T-cell (primary cell): ENCODE data around the gene TUBB. TPM values are rescaled to one million over a fixed set of nuclear protein-coding genes. Genes with fewer than 3 reads are reported as not detected.

Experiments
- ATAC-seq, 4 experiments: fragments of 200-7000 bp in 3 of 4; fragments of 150-1000 bp in 1 of 4; cut with Tn5 transposase; replicated peaks in 1 of 4; 1 replicate in 3 of 4; 2 replicates in 1 of 4; pipeline ENCODE4 v1.10.0; 2021; ENCODE audit warnings: moderate library complexity in 3 of 4, mild to moderate bottlenecking in 2 of 4, moderate number of reproducible peaks in 1 of 4
- CTCF ChIA-PET, 2 donors: fragments of 300-600 bp; sonication (Branson Sonifier 250); formaldehyde crosslinking; loops; one replicate each; lab custom pipeline; 2022; ENCODE audit warnings: antibody characterized with exemption in 2 of 2; lab: Charles Lee
- POLR2A ChIA-PET, 2 donors: fragments of 300-600 bp; sonication (Branson Sonifier 250); formaldehyde crosslinking; loops; one replicate each; lab custom pipeline; 2022; ENCODE audit warnings: antibody characterized with exemption in 2 of 2; lab: Charles Lee
- DNase-seq, 35 experiments: peaks; one replicate each; pipeline versions ENCODE4 v3.0.0 to v3.0.0-alpha.2; 2013 to 2023
- H3K27ac ChIP-seq: one replicate; pipeline ENCODE4 v1.5.1; 2013; ENCODE audit warnings: low read length
- H3K27me3 ChIP-seq, 2 experiments: replicated peaks in 1 of 2; 1 replicate in 1 of 2; 2 replicates in 1 of 2; pipeline versions ENCODE4 v1.6.1 to v1.7.0; 2013; ENCODE audit warnings: low read length in 1 of 2, mixed read lengths in 1 of 2; ENCODE audit not compliant: control insufficient read depth in 2 of 2, insufficient read depth in 2 of 2; ENCODE audit errors: extremely low read depth in 1 of 2
- H3K36me3 ChIP-seq, 2 donors: 1 replicate in 1 of 2; 2 replicates in 1 of 2; pipeline versions ENCODE4 v1.6.1 to v1.7.0; 2013; ENCODE audit warnings: low read length in 1 of 2; ENCODE audit not compliant: control insufficient read depth in 2 of 2, insufficient read depth in 1 of 2; ENCODE audit errors: extremely low read depth in 1 of 2
- H3K4me1 ChIP-seq, 2 experiments: 1 replicate in 1 of 2; 2 replicates in 1 of 2; pipeline versions ENCODE4 v1.6.1 to v1.7.0; 2013; ENCODE audit warnings: low read length in 2 of 2, mixed read lengths in 1 of 2; ENCODE audit not compliant: insufficient read depth in 2 of 2, control insufficient read depth in 1 of 2; ENCODE audit errors: extremely low read depth in 1 of 2
- H3K4me3 ChIP-seq, 2 donors: 1 replicate in 1 of 2; 2 replicates in 1 of 2; pipeline versions ENCODE4 v1.5.1 to v1.7.0; 2013; ENCODE audit warnings: mild to moderate bottlenecking in 2 of 2, low read length in 1 of 2, moderate library complexity in 1 of 2; ENCODE audit not compliant: control insufficient read depth in 1 of 2; ENCODE audit errors: extremely low read depth in 1 of 2
- H3K9me3 ChIP-seq: 2 replicates; pipeline ENCODE4 v1.7.0; 2013
- H3K27ac Mint-ChIP-seq, 2 donors: one replicate each; pipeline ENCODE4 v1.8.0; 2020 to 2021; ENCODE audit warnings: mild to moderate bottlenecking in 2 of 2, mixed read lengths in 2 of 2
- H3K27me3 Mint-ChIP-seq, 2 donors: one replicate each; pipeline ENCODE4 v1.8.0; 2021 to 2022; ENCODE audit warnings: mixed read lengths in 2 of 2
- H3K36me3 Mint-ChIP-seq: one replicate; pipeline ENCODE4 v1.8.0; 2021; ENCODE audit warnings: mixed read lengths
- H3K4me1 Mint-ChIP-seq, 3 donors: one replicate each; pipeline ENCODE4 v1.8.0; 2020 to 2022; ENCODE audit warnings: mixed read lengths in 3 of 3, mild to moderate bottlenecking in 1 of 3
- H3K4me3 Mint-ChIP-seq, 3 donors: one replicate each; pipeline ENCODE4 v1.8.0; 2020 to 2022; ENCODE audit warnings: mild to moderate bottlenecking in 3 of 3, mixed read lengths in 3 of 3, moderate library complexity in 3 of 3
- H3K9me3 Mint-ChIP-seq, 3 donors: one replicate each; pipeline ENCODE4 v1.8.0; 2020 to 2022; ENCODE audit warnings: mixed read lengths in 3 of 3
- WGBS: methylation state at CpG from one replicate; pipeline ENCODE4 v1.1.5; 2013; ENCODE audit warnings: missing lambda C conversion rate; ENCODE audit not compliant: insufficient coverage; 5-methylcytosine and 5-hydroxymethylcytosine counted together
- total RNA-seq, 35 experiments: library from RNA in 6 of 35; stranded (reverse) in 6 of 35; fragments of 120-200 nt in 1 of 35; gene quantifications; one replicate each; pipeline versions ENCODE4 v1.2.1 to v1.2.4 and lab custom pipeline; 2013 to 2026

The TUBB gene
- total RNA-seq, 5 donors from 2014 or later (not counting 1 experiment from before 2014, with no cell fraction given), result 108 to 246 (median 202) TPM

- H3K27me3 ChIP-seq, result no peaks in the 10 kb centered on the region
- ATAC-seq, result peak; percentile 16 to 43 (median 21)
- ChIA-PET POLR2A (no interaction called here), CTCF (interaction anchor here (0.6 kb wide), 2 partner anchors 15 to 44 kb away, joined by 3 to 4 read pairs; no protein-coding TSS in a partner anchor)
- Mint-ChIP-seq H3K4me1 (peaks cover 44 to 70% (median 46%) of the 10 kb centered on the region in 3 donors), H3K9me3 (no peaks in the 10 kb centered on the region), H3K27ac (peak overlapping the region; percentile 94 to 98), H3K4me3 (peak overlapping the region; percentile 92 to 97 (median 96)), H3K27me3 (no peaks in the 10 kb centered on the region), H3K36me3 (peaks cover 10% of the 10 kb centered on the region)
- peaks cover 21 to 45% of the 10 kb centered on the region in 2 experiments for H3K4me1 ChIP-seq
- peak overlapping the region; percentile 90 to 92 for H3K4me3 ChIP-seq
- H3K36me3 ChIP-seq, result peaks cover 0 to 4% of the 10 kb centered on the region in 2 donors
- H3K27ac ChIP-seq, result peak overlapping the region; percentile 87
- H3K9me3 ChIP-seq, result no peaks in the 10 kb centered on the region
- 0% methylated on average over 28 of the region's 52 CpGs for WGBS
- DNase-seq, result peak in 34 of 35 experiments; percentile 21 to 75 (median 46)
Measured at GRCh38 chr6:30686908-30687658, 33.1 kb upstream of the TUBB start.

GRCh38 chr6:30687659-30688431, 32.3 kb upstream of the TUBB start:
- Histone ChIP-seq H3K4me3 (peak overlapping the region; percentile 90 to 92), H3K27ac (peak overlapping the region; percentile 87), H3K4me1 (peaks cover 21 to 42% of the 10 kb centered on the region in 2 experiments), H3K36me3 (peaks cover 0 to 4% of the 10 kb centered on the region in 2 donors), H3K9me3 (no peaks in the 10 kb centered on the region), H3K27me3 (no peaks in the 10 kb centered on the region)
- no peak for DNase-seq
- H3K4me1 Mint-ChIP-seq, result peaks cover 41 to 63% (median 46%) of the 10 kb centered on the region in 3 donors
- peaks cover 7% of the 10 kb centered on the region for H3K36me3 Mint-ChIP-seq
- H3K9me3 Mint-ChIP-seq, result no peaks in the 10 kb centered on the region
- no peak for ATAC-seq
- 41% methylated on average over 10 of the region's 22 CpGs for WGBS
- no peaks in the 10 kb centered on the region for H3K27me3 Mint-ChIP-seq
- H3K4me3 Mint-ChIP-seq, result peak overlapping the region; percentile 92 to 97 (median 96)
- CTCF ChIA-PET, result interaction anchor here (0.6 to 1.4 kb wide), 3 partner anchors 9 to 29 kb away, joined by 3 to 8 read pairs (median 4); partner anchors contain the start of gene MDC1 (in 1 of the 2)
- H3K27ac Mint-ChIP-seq, result peak overlapping the region; percentile 94 to 98
- POLR2A ChIA-PET, result interaction anchor here in 1 of 2 donors (0.8 kb wide), 1 partner anchor 29 kb away, joined by 3 read pairs; the partner anchor contains the start of gene MDC1

GRCh38 chr6:30688569-30688968, 31.6 kb upstream of the TUBB start:
- WGBS, result 67% methylated on average over 1 of the region's 9 CpGs
- Histone ChIP-seq H3K36me3 (no peaks in the 10 kb centered on the region), H3K9me3 (no peaks in the 10 kb centered on the region), H3K4me1 (peaks cover 21 to 42% of the 10 kb centered on the region in 2 experiments), H3K4me3 (peak overlapping the region in 1 of 2 donors; percentile 27), H3K27ac (peak overlapping the region; percentile 36), H3K27me3 (no peaks in the 10 kb centered on the region)
- POLR2A ChIA-PET, result interaction anchor here in 1 of 2 donors (0.6 to 0.8 kb wide), 2 partner anchors 29 to 756 kb away, joined by 3 read pairs; partner anchors contain the start of gene MDC1
- H3K4me1 Mint-ChIP-seq, result peaks cover 41 to 61% (median 46%) of the 10 kb centered on the region in 3 donors
- DNase-seq (peak in 1 of 35 experiments; percentile 24), ATAC-seq (no peak)
- H3K4me3 Mint-ChIP-seq, result peak overlapping the region; percentile 92 to 97 (median 96)
- H3K36me3 Mint-ChIP-seq, result peaks cover 4% of the 10 kb centered on the region
- H3K27ac Mint-ChIP-seq, result peak overlapping the region; percentile 94 to 98
- CTCF ChIA-PET, result interaction anchor here (0.7 to 1.4 kb wide), 3 partner anchors 9 to 42 kb away, joined by 3 to 8 read pairs (median 3); partner anchors contain the start of gene MDC1 (in 1 of the 2)
- no peaks in the 10 kb centered on the region for H3K9me3 Mint-ChIP-seq
- H3K27me3 Mint-ChIP-seq, result no peaks in the 10 kb centered on the region

- Histone ChIP-seq H3K36me3 (no peaks in the 10 kb centered on the region), H3K27ac (peak overlapping the region; percentile 49), H3K4me3 (no peak overlapping the region), H3K9me3 (no peaks in the 10 kb centered on the region), H3K27me3 (no peaks in the 10 kb centered on the region), H3K4me1 (peaks cover 21 to 42% of the 10 kb centered on the region in 2 experiments)
- H3K9me3 Mint-ChIP-seq, result no peaks in the 10 kb centered on the region
- ATAC-seq, result no peak
- H3K27me3 Mint-ChIP-seq, result no peaks in the 10 kb centered on the region
- 84% methylated on average over 5 of the region's 11 CpGs for WGBS
- peak in 1 of 35 experiments; percentile 10 for DNase-seq
- peak overlapping the region; percentile 92 to 97 (median 96) for H3K4me3 Mint-ChIP-seq
- H3K36me3 Mint-ChIP-seq, result no peaks in the 10 kb centered on the region
- peak overlapping the region; percentile 94 to 98 for H3K27ac Mint-ChIP-seq
- ChIA-PET CTCF (interaction anchor here in 1 of 2 donors (1.3 to 1.4 kb wide), 2 partner anchors 28 to 41 kb away, joined by 3 to 8 read pairs; partner anchors contain the start of gene MDC1), POLR2A (interaction anchor here in 1 of 2 donors (0.6 kb wide), 1 partner anchor 755 kb away, joined by 3 read pairs; no protein-coding TSS in a partner anchor)
- H3K4me1 Mint-ChIP-seq, result peaks cover 41 to 61% (median 46%) of the 10 kb centered on the region in 3 donors
Measured at GRCh38 chr6:30689022-30689865, 30.9 kb upstream of the TUBB start.

GRCh38 chr6:30689985-30690384, 30.2 kb upstream of the TUBB start:
- Histone ChIP-seq H3K9me3 (no peaks in the 10 kb centered on the region), H3K4me3 (peak overlapping the region in 1 of 2 donors; percentile 32), H3K27me3 (no peaks in the 10 kb centered on the region), H3K4me1 (peaks cover 21 to 42% of the 10 kb centered on the region in 2 experiments), H3K27ac (peak overlapping the region; percentile 49), H3K36me3 (no peaks in the 10 kb centered on the region)
- no peaks in the 10 kb centered on the region for H3K9me3 Mint-ChIP-seq
- WGBS, result 77% methylated on average over 2 of the region's 4 CpGs
- peaks cover 41 to 58% (median 46%) of the 10 kb centered on the region in 3 donors for H3K4me1 Mint-ChIP-seq
- H3K4me3 Mint-ChIP-seq, result peak overlapping the region; percentile 86 to 96 (median 92)
- H3K27ac Mint-ChIP-seq, result peak overlapping the region; percentile 83 to 88
- ChIA-PET POLR2A (interaction anchor here in 1 of 2 donors (0.6 kb wide), 1 partner anchor 43 kb away, joined by 5 read pairs; no protein-coding TSS in a partner anchor), CTCF (no interaction called here)
- no peaks in the 10 kb centered on the region for H3K36me3 Mint-ChIP-seq
- no peak for DNase-seq
- no peaks in the 10 kb centered on the region for H3K27me3 Mint-ChIP-seq
- ATAC-seq, result no peak
